GM21367 (cell line): Measurements from ENCODE around the gene CXCR3.
A peak's percentile ranks its signal among the peaks of the same experiment; 100 is the strongest.

ENCODE experiments used
- ATAC-seq: cut with Tn5 transposase; IDR thresholded peaks from one replicate; pipeline ENCODE4 v1.9.1; 2021; ENCODE audit not compliant: unreplicated experiment

The CXCR3 gene

DNA sequence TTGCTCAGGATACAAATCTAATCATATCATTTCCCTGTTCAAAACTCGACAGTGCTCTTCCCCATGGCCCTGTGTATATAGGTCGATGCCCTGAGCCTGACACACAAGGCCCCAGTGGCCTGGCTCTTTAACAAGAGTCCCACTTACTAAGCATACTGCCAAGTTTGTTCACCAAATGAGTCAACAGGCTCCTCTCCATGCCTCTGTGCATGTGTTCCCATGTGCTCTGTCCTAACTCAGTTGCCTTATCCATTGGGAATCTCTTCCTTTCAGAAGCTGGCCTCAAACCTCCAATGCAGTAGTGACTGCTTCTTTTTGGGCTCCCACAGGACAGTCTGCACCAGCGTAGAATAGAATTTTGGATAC lies 18.9 kb upstream of the CXCR3 start:
- ATAC-seq, result no peak

DNA sequence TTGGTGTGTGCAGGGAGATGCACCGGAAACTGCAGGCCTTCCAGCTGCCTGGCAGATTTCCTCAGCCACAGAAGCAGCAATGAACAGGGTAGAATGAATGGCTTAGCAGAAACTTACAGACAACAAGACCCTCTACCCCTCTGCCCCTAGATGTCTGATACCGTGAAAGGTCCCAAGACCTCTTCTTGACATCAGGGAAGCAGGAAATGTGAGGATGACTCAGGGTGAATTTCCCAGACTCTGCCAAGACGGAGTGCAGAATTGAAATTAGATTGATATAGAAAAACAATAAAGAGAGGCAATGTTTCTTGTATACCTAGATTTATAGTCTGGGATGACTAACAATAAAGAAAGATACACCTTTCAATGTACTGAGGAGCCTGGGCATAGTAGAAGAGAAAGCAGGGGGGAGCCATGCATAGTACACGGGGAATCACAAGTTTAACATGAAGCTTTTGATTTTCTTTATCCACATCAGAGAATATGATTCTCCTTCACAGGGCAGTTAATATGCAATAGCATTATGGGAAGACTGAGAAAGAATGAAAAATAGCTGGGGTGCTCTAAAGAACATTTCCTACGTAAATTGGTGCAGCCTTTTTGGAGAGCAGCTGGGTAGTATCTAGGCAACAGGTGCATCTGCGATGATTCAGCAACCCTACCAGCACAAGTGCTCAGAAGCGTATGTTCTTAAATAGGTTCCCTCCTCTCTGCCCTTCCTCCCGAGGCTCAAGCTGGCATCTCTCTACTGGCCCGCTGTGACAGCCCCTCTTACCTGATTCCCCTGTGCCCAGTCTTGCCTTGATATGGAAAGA lies 18.3 kb upstream of the CXCR3 start:
- ATAC-seq, result no peak

DNA sequence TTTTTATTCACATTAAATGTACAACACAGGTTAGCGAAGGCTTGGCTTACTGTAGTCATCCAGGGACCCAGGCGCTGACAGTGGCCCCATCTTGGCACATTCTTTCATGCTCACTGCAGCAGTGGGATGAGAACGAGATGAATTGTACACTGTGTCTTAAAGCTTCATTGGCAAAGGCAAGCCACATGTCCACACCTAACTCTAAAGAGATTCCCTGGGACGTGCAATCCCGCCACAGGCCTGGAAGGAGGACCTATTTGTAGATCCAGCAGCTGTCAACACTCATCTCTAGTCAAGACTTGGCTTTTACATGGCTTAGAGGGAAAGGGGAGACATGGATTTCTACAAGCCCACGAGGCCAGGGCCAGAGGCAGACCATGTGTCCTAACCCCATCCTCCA lies 16.1 kb upstream of the CXCR3 start:
- ATAC-seq, result no peak

DNA sequence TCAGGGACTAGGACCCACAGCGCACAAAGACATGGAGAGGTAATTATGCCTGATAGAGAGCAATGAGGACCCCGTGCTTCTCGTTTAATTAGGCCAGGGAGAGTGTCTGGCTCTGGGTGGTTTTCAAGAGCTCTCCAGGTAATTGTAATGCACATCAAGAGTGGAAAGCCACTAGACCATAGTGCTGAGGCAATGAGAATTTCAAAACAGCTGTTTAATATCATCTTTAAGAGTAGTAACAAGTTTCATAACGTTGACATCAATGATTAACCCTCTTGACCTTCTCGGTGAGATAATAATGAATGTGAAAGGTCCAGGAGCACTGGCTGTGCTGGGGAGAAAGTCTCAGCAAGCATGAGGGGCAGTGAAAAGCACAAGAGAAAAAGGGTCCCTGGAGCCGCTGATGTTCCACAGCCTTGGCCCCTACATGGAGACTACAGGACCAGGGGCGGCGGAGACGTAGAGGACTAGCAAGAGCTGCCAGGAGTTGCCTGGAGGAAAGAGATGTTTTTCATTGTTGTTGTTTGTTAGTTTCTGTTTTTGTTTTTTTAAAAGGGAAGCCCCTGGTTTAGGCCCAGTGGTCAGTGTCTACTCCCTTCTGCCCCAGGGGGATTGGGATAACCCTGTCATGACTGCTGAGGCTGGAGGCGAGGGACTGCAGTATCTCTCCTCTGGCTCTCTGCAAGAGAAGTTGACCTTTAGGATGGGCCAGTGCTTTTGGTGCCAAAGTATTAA lies 14.8 kb upstream of the CXCR3 start:
- no peak for ATAC-seq

DNA sequence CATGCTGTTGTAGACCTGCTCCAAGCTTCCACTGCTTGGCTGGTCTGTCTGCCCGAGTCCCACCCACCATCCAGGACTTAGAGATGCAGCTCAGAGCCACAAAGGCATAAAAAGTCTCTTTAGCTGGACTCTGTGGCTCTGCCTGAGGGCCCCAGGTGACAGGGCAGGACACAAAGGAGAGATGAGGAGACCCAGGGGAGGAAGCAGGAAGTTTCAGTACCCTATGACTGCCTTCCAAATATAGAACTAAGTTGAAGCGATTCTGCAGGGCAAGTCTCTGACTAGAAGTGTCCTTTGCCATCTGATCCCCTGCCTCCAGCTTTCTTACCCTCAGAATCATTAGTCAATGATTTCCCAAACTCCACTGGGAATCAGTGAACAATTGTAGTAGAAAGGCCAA lies 11.2 kb upstream of the CXCR3 start:
- ATAC-seq, result peak; percentile 62

DNA sequence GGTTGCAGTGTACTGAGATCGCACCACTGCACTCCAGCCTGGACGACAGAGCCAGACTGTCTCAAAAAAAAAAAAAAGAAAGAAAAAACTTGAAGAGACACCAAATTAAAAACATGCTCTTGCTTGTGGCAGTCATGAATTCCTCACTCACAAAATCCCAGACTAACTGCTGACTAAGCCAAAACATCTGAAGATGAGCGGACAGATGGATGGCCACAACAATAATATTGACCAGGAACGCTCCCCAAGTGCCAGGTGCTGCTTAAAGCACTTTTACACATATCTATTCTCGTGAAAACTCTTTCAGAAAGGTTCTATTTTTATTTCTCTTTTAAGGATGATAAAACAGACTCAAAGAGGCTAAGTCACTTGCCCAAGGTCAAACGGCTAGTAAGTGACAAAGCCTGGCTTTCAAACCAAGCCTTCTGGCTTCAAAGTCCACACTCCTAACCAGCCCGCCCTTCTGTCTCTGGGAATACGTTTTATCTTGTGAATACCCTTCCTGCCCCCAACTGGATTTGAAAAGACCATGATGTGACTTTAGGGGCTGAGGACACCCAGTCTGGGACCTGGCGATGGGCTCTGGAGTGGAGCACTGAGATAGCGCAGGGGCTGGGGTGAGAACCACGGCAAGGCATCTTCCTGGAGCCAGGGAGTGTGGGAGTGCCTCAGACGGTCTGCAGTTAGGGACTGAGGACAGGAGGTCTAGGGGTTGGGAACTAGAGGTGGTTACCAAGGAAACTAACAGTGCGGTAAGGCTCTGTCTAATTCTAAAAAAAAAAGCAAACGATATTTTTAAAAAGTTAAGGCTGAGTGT lies 9.5 kb upstream of the CXCR3 start:
- no peak for ATAC-seq

DNA sequence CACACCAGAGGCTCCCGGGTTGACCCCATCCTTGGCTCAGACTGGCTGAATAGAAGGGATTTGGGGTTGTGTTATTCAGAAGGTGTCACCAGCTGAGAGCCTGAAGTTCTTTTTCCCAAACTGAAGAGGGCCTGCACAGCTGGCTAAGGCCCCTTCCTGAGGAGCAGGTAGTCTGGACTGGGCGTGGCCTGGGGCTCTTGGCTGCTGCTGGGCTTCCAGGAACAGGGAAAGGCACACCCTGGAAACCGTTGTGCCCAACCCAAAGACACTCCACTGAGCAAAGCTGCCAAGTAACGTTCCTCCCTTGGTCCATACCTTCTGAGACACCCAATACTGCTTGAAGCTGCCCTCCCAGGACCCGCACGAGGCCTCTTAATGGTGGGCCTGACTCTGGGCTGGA lies 8.3 kb upstream of the CXCR3 start:
- ATAC-seq, result no peak

DNA sequence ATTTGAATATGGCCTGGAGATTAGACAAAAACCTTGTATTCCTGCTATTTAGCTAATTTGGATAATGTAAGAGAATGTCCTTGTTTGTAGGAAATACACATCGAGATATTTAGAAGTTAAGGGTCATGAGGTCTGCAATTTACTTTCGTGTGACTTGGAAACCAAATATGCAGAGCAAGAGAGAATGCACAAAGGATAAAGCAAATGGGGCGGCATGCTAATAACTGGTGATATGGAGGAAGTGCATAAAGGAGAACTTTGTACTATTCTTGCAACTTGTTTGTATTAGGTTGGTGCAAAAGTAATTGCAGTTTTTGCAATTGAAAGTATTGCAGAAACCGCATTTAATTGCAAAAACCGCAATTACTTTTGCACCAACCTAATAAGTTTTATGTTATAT lies 7.2 kb upstream of the CXCR3 start:
- ATAC-seq, result no peak

DNA sequence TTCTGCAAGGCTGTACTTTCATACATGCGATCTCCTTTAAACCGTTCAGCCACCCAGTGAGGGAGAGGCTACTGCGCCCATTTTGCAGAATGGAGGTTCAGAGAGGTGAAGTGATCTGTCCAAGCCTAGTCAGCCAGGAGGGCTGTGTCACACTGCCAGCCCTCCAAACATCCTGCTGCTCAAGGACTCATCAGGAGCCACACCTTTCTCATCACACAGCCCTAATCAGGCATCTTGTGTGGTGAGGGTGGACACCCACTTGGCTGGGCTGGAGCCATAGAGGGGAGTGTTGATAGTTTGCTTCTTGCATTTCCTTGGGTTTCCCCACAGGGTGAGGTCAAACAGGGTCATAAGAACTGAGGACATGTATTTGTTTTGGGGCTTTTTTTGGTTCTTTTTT lies 5.4 kb upstream of the CXCR3 start:
- ATAC-seq, result no peak

DNA sequence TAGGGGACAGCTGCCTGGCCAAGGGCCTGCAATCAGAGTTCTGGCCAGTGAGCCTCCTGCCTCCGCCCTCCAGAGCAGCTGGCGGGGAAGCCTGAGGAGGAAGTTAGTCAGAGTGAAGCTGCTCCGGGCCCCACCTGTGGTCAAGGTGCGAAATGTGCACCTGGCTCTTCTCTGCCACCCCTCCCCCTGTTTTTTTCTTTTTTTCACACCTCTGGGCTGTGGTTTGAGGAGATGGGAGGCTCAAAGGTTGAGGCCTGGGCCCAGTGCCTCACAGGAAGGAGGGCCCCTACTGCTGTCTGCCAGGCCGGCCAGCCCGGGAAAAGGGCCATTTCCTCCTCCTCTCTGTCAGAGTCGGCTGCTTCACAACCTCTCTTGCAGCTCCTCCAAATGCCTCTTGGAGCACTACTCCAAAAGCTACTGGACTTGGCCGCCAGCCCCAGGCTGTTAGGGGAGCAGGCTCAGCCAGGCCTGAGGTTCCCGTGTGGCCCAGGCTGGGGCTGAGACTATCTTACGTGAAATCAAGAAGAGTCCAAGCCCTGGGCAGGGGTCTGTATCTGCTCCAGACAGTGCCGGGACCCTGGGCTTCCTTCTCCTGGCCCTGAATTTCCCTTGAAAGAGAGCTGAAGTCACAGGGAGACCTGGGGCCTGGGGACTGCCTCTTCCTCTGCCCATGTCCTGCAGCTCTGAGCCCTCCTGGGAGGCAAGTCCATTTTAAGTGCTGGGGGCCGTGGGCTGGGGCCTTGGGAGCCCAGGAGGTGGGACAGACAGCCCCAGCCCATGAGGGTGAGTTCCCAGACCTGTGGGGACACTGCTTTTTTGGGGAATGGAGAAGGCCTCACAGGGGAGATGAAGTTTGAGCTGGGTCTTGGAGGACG lies 4.5 kb upstream of the CXCR3 start:
- peak; percentile 46 for ATAC-seq

DNA sequence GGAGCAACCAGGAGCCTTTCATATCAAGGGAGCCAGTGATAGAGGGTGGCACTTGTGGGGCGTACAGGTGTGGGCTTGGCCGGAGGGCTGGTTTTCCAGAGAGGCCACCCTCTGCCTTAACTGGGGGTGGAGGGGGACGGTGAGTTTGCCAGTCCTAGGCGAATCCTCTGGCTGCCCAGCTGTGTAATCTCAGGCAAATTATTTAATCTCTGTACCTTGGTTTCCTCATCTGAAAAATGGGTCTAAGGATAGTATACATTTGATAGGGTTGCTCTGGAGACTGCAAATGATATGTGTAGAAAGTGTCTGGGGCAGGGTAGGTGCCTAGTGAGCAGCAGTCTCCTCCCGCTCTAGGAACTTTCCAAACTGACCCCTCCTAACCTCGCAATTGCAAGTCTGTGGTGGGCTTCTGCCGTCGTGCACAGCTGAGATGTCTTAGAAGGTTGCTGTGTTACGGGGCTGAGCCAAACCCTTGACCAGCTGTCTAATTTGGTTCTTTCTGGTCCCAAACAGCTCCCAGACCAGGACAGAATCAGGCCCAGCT lies 3.8 kb upstream of the CXCR3 start:
- ATAC-seq, result no peak

DNA sequence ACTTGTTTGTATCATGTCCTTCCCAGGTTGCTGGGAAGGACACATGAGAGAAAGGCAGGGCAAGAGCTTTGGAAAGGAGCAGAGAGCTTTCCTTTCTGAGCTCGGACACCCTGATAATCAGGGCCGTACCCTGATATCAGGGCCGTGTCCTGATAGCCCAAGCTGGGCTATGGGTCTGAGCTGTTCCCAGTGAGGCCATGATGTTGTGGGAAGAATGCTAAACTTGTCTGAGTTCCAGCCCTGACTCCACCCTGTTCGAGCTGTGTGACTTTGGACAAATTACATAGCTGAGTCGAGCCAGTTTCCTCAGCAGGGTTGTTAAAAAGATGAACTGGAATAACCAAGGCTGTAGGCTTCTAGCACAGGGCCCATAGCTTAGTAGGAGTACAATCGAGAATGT lies 3.3 kb upstream of the CXCR3 start:
- no peak for ATAC-seq

DNA sequence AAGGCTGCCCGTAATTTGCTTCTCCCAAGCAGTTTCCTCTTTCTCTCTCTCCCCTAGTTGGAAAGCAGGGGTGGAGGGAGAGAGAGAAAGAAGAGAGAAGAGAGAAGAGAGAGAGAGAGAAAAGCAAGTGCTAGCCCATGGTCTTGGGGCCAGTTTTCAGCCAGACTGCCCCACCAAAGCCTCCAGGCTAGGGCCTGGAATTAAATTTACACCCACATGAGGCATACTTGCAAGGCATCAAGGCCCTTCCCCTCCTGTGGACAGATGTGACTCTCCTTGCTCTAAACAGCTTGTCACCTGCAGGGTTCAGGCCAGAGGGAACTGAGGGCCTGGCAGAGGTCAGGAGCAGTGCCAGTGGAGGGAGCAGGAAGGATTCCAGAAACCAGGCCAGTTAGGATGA lies 1.7 kb upstream of the CXCR3 start:
- ATAC-seq, result no peak

DNA sequence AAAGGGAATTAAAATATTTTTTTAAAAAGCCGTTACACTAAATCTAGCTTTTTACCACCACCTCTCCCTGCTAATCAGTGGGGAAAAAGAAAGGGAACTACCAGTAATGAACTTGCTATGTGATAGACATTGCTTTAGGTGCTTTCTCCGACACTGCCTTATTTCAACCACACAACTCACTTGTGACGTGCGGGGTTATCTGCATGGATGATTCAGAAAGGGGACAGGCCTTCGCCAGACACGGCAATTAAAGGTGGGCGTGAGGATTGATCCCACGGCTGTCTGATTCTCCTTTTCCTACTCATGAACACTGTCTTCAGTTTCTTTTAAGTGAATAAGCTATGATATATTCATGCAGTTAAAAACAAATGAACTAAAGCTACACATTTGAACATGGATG lies 882 bp upstream of the CXCR3 start:
- no peak for ATAC-seq

DNA sequence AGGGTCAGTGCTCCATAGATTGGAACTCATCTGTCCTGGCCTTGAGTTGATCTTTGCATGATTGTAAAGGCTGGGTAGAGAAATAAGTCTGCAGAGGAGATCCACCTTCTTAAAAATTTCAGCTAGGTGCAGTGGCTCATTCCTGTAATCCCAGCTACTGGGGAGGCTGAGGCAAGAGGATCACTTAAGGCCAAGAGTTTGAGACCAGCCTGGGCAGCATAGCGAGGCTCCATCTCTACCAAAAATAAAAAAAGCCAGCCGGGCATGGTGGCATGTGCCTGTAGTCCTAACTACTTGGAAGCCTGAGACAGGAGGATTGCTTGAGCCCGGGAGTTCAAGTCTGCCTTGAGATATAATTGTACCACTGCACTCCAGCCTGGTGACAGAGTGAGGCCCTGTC lies 476 bp upstream of the CXCR3 start:
- no peak for ATAC-seq

DNA sequence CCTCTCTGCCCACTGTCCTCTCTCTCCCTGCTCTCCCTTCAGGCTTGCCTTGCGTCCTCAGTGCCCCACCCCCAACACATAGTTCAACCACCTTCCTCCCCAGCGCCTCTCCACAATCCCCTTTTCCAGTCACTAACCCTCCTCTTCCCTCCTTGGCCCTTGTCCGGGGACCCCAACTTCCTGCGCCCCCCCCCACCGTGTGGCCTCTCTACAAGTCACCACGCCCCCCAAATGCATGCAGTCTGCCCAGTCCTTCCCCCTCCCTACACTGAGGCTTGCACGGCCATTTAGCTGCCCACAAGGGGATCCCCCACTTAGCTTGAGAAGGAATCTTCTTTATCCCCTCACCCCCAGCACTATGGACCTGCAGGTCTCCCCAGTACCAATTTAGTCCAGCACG lies 569 bp downstream of the CXCR3 start:
- ATAC-seq, result no peak

DNA sequence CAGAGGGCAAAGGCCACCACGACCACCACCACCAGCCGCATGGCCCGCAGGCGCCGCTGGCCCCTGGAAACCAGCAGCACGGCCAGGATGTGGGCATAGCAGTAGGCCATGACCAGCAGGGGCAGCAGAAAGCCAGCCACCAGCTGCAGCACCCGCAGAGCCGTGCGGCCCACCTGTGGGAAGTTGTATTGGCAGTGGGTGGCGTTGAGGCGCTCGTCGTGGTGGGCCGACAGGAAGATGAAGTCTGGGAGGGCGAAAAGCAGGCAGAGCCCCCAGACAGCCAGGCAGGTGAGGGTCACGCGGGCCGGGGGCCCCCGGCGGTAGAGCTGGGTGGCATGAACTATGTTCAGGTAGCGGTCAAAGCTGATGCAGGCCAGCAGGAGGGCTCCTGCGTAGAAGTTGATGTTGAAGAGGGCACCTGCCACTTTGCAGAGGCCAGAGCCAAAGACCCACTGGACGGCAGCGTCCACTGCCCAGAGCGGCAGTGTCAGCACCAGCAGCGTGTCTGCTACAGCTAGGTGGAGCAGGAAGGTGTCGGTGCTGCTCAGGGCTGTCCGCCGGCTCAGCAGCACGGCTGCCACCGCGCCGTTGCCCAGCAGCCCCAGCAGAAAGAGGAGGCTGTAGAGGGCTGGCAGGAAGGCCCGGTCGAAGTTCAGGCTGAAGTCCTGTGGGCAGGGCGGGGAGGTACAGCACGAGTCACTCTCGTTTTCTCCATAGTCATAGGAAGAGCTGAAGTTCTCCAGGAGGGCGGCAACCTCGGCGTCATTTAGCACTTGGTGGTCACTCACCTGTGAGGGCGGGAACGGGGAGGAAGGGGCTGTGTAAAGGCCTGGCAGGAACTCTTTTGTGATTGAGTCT lies 1.4 kb downstream of the CXCR3 start:
- ATAC-seq, result no peak

DNA sequence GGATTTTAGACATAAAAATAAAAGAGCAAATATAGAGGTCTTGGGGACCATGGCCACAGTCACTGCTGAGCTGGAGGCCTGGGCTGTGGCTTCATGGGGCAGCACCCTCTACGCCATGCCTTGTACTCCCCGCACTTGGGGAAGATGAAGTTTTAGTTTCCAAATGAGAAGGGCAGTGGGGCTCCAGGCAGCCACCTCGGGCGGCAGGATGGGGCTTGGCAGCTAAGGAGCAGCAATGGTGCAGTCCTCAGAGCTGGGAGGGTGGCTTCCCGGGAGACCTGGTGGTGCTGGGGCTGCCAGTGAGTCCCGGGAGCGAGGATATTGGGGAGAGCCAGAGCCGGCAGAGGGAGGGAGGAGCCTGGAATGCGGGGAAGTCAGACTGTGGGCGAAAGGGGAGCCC lies 2.4 kb downstream of the CXCR3 start:
- ATAC-seq, result no peak

DNA sequence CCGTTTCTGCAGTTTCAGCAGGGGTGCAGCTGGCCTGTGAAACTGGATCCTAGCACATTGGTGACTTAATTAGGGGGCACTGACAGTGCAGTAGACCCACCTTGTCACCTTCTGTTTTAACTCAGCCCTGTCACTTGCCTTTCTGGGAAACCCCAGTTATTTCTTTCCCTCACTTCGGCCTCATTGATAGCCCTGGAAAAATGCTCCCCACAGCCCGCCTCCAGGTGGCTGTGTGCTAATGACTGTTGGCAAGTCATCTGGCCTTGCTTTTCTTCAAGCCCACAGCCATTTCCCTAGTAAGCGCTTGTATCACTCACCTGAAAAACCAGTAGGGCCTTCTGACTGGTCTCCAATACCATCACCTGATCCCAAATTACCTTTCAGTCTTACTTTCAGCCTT lies 3.3 kb downstream of the CXCR3 start:
- ATAC-seq, result no peak

DNA sequence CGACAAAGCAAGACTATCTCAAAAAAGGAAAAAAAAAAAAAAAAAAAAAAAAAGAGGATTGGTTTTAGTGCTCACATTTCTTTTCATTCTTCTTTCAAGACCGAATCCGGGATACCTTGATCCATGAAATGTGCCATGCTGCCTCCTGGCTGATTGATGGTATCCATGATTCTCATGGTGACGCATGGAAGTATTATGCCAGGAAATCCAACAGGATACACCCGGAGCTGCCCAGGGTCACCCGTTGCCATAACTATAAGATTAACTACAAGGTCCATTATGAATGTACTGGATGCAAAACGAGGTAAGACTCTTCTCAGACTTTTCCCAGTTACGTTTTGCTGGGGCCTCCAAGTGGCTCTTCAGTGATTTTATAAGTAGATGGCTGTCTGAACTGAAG lies 6.1 kb downstream of the CXCR3 start:
- no peak for ATAC-seq
